ENCODE measurements around the gene DYNLRB1.
"Not testable (repeated sequence)": the region's sequence is repeated elsewhere in the genome, so short reads cannot be mapped to it uniquely, and the experiment has no call there.

The DYNLRB1 gene

GRCh38 chr20:34512266-34512954 lies 3.8 kb upstream of the DYNLRB1 start:
- no peak for ATAC-seq

- peak in 1 of 2 donors; percentile 6 for ATAC-seq
Measured at GRCh38 chr20:34512955-34513419, 3.2 kb upstream of the DYNLRB1 start.

GRCh38 chr20:34514034-34514433 lies 2.2 kb upstream of the DYNLRB1 start:
- not testable (repeated sequence) for ATAC-seq

GRCh38 chr20:34514897-34515483 lies 1.2 kb upstream of the DYNLRB1 start:
- ATAC-seq, result peak in 1 of 2 donors; percentile 1

GRCh38 chr20:34515484-34516246 lies 557 bp upstream of the DYNLRB1 start:
- peak; percentile 56 to 66 for ATAC-seq

GRCh38 chr20:34517114-34517505 lies 888 bp downstream of the DYNLRB1 start:
- peak; percentile 20 to 46 for ATAC-seq

GRCh38 chr20:34518863-34519262 lies 2.6 kb downstream of the DYNLRB1 start:
- ATAC-seq, result not testable (repeated sequence)

- not testable (repeated sequence) for ATAC-seq
Measured at GRCh38 chr20:34519841-34520240, 3.6 kb downstream of the DYNLRB1 start.

- ATAC-seq, result peak in 1 of 2 donors; percentile 76
Measured at GRCh38 chr20:34522969-34523871, 7.0 kb downstream of the DYNLRB1 start.

- no peak for ATAC-seq
Measured at GRCh38 chr20:34524426-34524825, 8.2 kb downstream of the DYNLRB1 start.

- no peak for ATAC-seq
Measured at GRCh38 chr20:34525342-34525708, 9.1 kb downstream of the DYNLRB1 start.

- ATAC-seq, result no peak
Measured at GRCh38 chr20:34525709-34526416, 9.6 kb downstream of the DYNLRB1 start.

- no peak for ATAC-seq
Measured at GRCh38 chr20:34526466-34526865, 10.2 kb downstream of the DYNLRB1 start.

- ATAC-seq, result no peak
Measured at GRCh38 chr20:34527016-34527415, 10.8 kb downstream of the DYNLRB1 start.

- ATAC-seq, result no peak
Measured at GRCh38 chr20:34528921-34529297, 12.7 kb downstream of the DYNLRB1 start.

- ATAC-seq, result no peak
Measured at GRCh38 chr20:34529742-34530141, 13.5 kb downstream of the DYNLRB1 start.

- ATAC-seq, result no peak
Measured at GRCh38 chr20:34530342-34530741, 14.1 kb downstream of the DYNLRB1 start.

- ATAC-seq, result no peak
Measured at GRCh38 chr20:34531608-34532265, 15.5 kb downstream of the DYNLRB1 start.

- ATAC-seq, result no peak
Measured at GRCh38 chr20:34532320-34532719, 16.1 kb downstream of the DYNLRB1 start.

GRCh38 chr20:34532756-34533155 lies 16.5 kb downstream of the DYNLRB1 start:
- ATAC-seq, result no peak

- no peak for ATAC-seq
Measured at GRCh38 chr20:34534391-34535165, 18.4 kb downstream of the DYNLRB1 start.
